Stomach (tissue), 4 donors: ENCODE measurements around the gene ZSCAN9.

Source experiments
- POLR2AphosphoS5 ChIP-seq, 3 donors: sonication (generic); formaldehyde crosslinking; IDR thresholded peaks; one replicate each; pipeline ENCODE4 v1.6.1; 2016; ENCODE audit warnings: antibody characterized with exemption in 3 of 3
- TF ChIP-seq, protein P1 (sequence below), 7 experiments: fragments of 450-650 bp in 4 of 7; fragments of 200-600 bp in 3 of 7; sonication (generic) in 3 of 7; IDR thresholded peaks; one replicate each; pipeline ENCODE4 v1.5.1; 2016 to 2019; ENCODE audit warnings: antibody characterized with exemption in 7 of 7, control low read depth in 2 of 7, mild to moderate bottlenecking in 1 of 7

DNA sequence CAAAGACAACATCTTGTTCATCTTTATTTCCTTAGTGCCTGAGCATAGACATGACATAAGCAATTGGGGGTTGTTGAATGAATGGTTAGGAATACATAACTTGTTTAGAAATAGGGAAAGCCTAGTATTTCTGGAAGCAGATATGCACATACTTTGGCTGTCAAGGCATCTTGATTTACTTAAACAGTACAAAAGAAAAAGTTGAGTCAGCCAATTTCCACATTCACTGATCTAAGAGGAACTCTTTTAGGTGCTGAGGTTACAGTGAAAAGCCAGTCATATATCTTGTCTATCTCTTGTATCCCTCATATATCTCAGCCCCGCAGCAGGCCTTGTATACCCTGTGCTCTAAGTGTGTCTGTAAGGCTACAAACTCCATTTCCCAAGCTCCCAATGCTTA is 15.4 kb downstream of the ZSCAN9 start:
- TF ChIP-seq POLR2AphosphoS5 (IDR thresholded peaks at IDR 0.05) = no peak
- TF ChIP-seq, protein P1, sequence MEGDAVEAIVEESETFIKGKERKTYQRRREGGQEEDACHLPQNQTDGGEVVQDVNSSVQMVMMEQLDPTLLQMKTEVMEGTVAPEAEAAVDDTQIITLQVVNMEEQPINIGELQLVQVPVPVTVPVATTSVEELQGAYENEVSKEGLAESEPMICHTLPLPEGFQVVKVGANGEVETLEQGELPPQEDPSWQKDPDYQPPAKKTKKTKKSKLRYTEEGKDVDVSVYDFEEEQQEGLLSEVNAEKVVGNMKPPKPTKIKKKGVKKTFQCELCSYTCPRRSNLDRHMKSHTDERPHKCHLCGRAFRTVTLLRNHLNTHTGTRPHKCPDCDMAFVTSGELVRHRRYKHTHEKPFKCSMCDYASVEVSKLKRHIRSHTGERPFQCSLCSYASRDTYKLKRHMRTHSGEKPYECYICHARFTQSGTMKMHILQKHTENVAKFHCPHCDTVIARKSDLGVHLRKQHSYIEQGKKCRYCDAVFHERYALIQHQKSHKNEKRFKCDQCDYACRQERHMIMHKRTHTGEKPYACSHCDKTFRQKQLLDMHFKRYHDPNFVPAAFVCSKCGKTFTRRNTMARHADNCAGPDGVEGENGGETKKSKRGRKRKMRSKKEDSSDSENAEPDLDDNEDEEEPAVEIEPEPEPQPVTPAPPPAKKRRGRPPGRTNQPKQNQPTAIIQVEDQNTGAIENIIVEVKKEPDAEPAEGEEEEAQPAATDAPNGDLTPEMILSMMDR (IDR thresholded peaks at IDR 0.05) = no peak
